HG03558 (cell line): Measurements from ENCODE around the gene SHF.
A peak's percentile ranks its signal among the peaks of the same experiment; 100 is the strongest.

Experiments used
- ATAC-seq: cut with Tn5 transposase; IDR thresholded peaks from one replicate; pipeline ENCODE4 v1.9.1; 2021; ENCODE audit warnings: moderate number of reproducible peaks; ENCODE audit not compliant: unreplicated experiment; ENCODE audit errors: extremely low read depth

The SHF gene

GRCh38 chr15:45171912-45172311 is 15.9 kb downstream of the SHF start:
- ATAC-seq = no peak

- no peak for ATAC-seq
These were observed 17.9 kb downstream of the SHF start for GRCh38 chr15:45169608-45170480.

- ATAC-seq = no peak
These were observed 18.8 kb downstream of the SHF start for GRCh38 chr15:45168751-45169551.

- no peak for ATAC-seq
These were observed 19.5 kb downstream of the SHF start for GRCh38 chr15:45168286-45168685.

GRCh38 chr15:45167631-45168205 is 20.0 kb downstream of the SHF start:
- no peak for ATAC-seq

- peak; percentile 86 for ATAC-seq
These were observed 20.7 kb downstream of the SHF start for GRCh38 chr15:45166834-45167630.

GRCh38 chr15:45165536-45165935 is 22.2 kb downstream of the SHF start:
- no peak for ATAC-seq

- no peak for ATAC-seq
These were observed 22.9 kb downstream of the SHF start for GRCh38 chr15:45164914-45165313.

GRCh38 chr15:45163508-45163856 is 24.3 kb downstream of the SHF start:
- ATAC-seq = no peak

- no peak for ATAC-seq
These were observed 24.8 kb downstream of the SHF start for GRCh38 chr15:45162771-45163507.

GRCh38 chr15:45161666-45162065 is 26.1 kb downstream of the SHF start:
- ATAC-seq = no peak

GRCh38 chr15:45157974-45158373 is 29.8 kb downstream of the SHF start:
- ATAC-seq = no peak

- no peak for ATAC-seq
These were observed 30.9 kb downstream of the SHF start for GRCh38 chr15:45156744-45157455.

- no peak for ATAC-seq
These were observed 32.0 kb downstream of the SHF start for GRCh38 chr15:45155739-45156138.

- no peak for ATAC-seq
These were observed 35.6 kb downstream of the SHF start for GRCh38 chr15:45151998-45152828.

- no peak for ATAC-seq
These were observed 36.8 kb downstream of the SHF start for GRCh38 chr15:45150997-45151396.

- ATAC-seq = no peak
These were observed 37.3 kb downstream of the SHF start for GRCh38 chr15:45150481-45150880.

GRCh38 chr15:45149060-45149459 is 38.7 kb downstream of the SHF start:
- ATAC-seq = no peak
